GM19193 (cell line): ENCODE measurements around the gene ITGAD.

Experiments used
- POLR2A ChIP-seq: IDR thresholded peaks from 4 replicates; pipeline ENCODE4 v1.6.1; 2011; ENCODE audit not compliant: insufficient read depth, insufficient read length; ENCODE audit errors: extremely low read depth

ITGAD gene

GRCh38 chr16:31410082-31410481, 16.9 kb downstream of the ITGAD start:
- TF ChIP-seq POLR2A, result no peak

GRCh38 chr16:31411024-31411844, 18.1 kb downstream of the ITGAD start:
- TF ChIP-seq POLR2A, result no peak

- no peak for TF ChIP-seq POLR2A
Measured at GRCh38 chr16:31412750-31413149, 19.6 kb downstream of the ITGAD start.

GRCh38 chr16:31413381-31413780, 20.2 kb downstream of the ITGAD start:
- no peak for TF ChIP-seq POLR2A

- no peak for TF ChIP-seq POLR2A
Measured at GRCh38 chr16:31413943-31414342, 20.8 kb downstream of the ITGAD start.

- TF ChIP-seq POLR2A, result no peak
Measured at GRCh38 chr16:31414706-31415105, 21.6 kb downstream of the ITGAD start.

GRCh38 chr16:31416371-31416770, 23.2 kb downstream of the ITGAD start:
- no peak for TF ChIP-seq POLR2A

GRCh38 chr16:31417916-31418315, 24.8 kb downstream of the ITGAD start:
- TF ChIP-seq POLR2A, result no peak

- no peak for TF ChIP-seq POLR2A
Measured at GRCh38 chr16:31420037-31420436, 26.9 kb downstream of the ITGAD start.

GRCh38 chr16:31421587-31421986, 28.5 kb downstream of the ITGAD start:
- no peak for TF ChIP-seq POLR2A

GRCh38 chr16:31423241-31423640, 30.1 kb downstream of the ITGAD start:
- no peak for TF ChIP-seq POLR2A

- TF ChIP-seq POLR2A, result no peak
Measured at GRCh38 chr16:31423801-31424200, 30.7 kb downstream of the ITGAD start.

- no peak for TF ChIP-seq POLR2A
Measured at GRCh38 chr16:31427441-31428278, 34.5 kb downstream of the ITGAD start.

- no peak for TF ChIP-seq POLR2A
Measured at GRCh38 chr16:31428279-31428597, 35.1 kb downstream of the ITGAD start, which contains the start of gene COX6A2. TSS of gene COX6A2 (minus strand) at chr16:31428360. CDS start at chr16:31428325, 35 bp downstream.

GRCh38 chr16:31428638-31429247, 35.6 kb downstream of the ITGAD start:
- no peak for TF ChIP-seq POLR2A
